Activated T-cell treated with anti-CD3 and anti-CD28 coated beads, Interleukin-2, amount 50 U/mL, for 48 hours (primary cell): Measurements from ENCODE around the gene UGT1A1.

Experiments
- DNase-seq, 2 experiments: peaks; one replicate each; pipeline ENCODE4 v3.0.0-alpha.2; 2020

UGT1A1 gene

GRCh38 chr2:233818639-233819621 is 58.9 kb downstream of the UGT1A1 start:
- no peak for DNase-seq

GRCh38 chr2:233819884-233820773 is 60.1 kb downstream of the UGT1A1 start:
- DNase-seq: no peak

- no peak for DNase-seq
Observed at GRCh38 chr2:233820774-233821105, 60.7 kb downstream of the UGT1A1 start.

- DNase-seq: no peak
Observed at GRCh38 chr2:233821196-233821595, 61.1 kb downstream of the UGT1A1 start.

- DNase-seq: no peak
Observed at GRCh38 chr2:233821709-233822100, 61.6 kb downstream of the UGT1A1 start.

GRCh38 chr2:233822101-233822771 is 62.2 kb downstream of the UGT1A1 start:
- no peak for DNase-seq
